ENCODE data around the gene THSD4. TPM values are rescaled to one million over a fixed set of nuclear protein-coding genes. Genes with fewer than 3 reads are reported as not detected.

The THSD4 gene
- total and polyA plus RNA-seq, 9 of the 15 experiments (the other 6 are each of a cell fraction or from before 2014, with no cell fraction given) = 0.04 TPM; not detected in 5

DNA sequence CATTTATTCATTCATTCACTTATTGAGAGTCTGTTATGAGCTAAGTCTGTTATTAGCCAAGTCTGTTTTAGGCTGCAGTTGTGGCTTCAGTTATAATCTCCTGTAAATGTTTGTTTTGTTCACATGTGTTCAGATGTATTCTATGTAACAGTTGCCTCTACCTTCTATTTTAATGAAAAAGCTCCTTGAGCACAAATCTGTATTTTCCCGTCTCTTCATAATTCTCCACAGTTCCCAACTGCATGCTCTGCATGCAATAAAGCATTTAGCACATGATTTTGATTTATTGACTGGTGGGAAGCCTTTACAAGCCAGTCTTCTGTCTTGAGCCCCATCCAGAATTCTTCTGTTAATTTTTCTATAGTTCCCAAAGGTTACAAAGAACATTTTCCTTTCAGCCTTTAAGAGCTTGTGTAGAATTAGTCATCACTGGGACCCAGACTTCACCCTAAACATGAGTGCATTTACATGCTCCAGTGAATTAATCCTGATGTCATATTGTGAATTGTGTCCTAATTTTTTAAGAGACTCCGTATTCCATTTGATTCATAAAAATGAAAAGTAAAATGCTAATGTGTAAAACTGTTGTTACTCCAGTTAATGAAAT is 572.7 kb downstream of the THSD4 start:
- no peak overlapping the region for H3K4me2 ChIP-seq (ENCODE audit: insufficient read depth, low read length)
- BruUV-seq (replicated peaks) = no TSS peak
- in situ Hi-C loops (cut with MboI) = no loop called here

More for the DNA sequence above, 572.7 kb downstream of the THSD4 start:
- no peak overlapping the region for H3K27ac ChIP-seq (ENCODE audit: extremely low read depth, low read depth, low read length)
- 0% methylated on average over 2 of the region's 2 CpGs for WGBS (ENCODE audit: insufficient coverage, low coverage, missing lambda C conversion rate)
- FAIRE-seq (no peak), DNase-seq (ENCODE audit: extremely low read depth in 1 of 4, low spot score in 3 of 4) (no peak), ATAC-seq (no peak)
- H4K20me1 ChIP-seq (replicated peaks; ENCODE audit: control insufficient read depth, insufficient read depth, low read length) = no peaks in the 10 kb centered on the region
- no peaks in the 10 kb centered on the region for H3K79me2 ChIP-seq (ENCODE audit: control insufficient read depth, insufficient read depth, low read length)
- H3K9ac ChIP-seq (ENCODE audit: insufficient read depth in 1 of 2, low read depth in 2 of 2, low read length in 2 of 2) = no peak overlapping the region
- no peaks in the 10 kb centered on the region for H3K36me3 ChIP-seq (ENCODE audit: control insufficient read depth, insufficient read depth, low read length)
- no peaks in the 10 kb centered on the region for H3K9me3 ChIP-seq (replicated peaks; ENCODE audit: control insufficient read depth, insufficient read depth, low read depth, low read length)
- ChIA-PET POLR2A (no interaction called here), CTCF (ENCODE audit: low intra/inter-chr PET ratio) (no interaction called here)
- no peak overlapping the region for H2AFZ ChIP-seq (ENCODE audit: low read depth, low read length)
- intact Hi-C loops (cut with micrococcal nuclease) = no loop called here
- no peaks in the 10 kb centered on the region for H3K9me1 ChIP-seq (ENCODE audit: control insufficient read depth, insufficient read depth, low read length)
- H3K27me3 ChIP-seq (ENCODE audit: control insufficient read depth in 2 of 2, insufficient read depth in 2 of 2, low read length in 2 of 2) = no peaks in the 10 kb centered on the region
- no peak overlapping the region for H3K4me3 ChIP-seq
- TF ChIP-seq DNMT1 (IDR thresholded peaks at IDR 0.05) (no peak), ZNF134 (CRISPR knock-in tag; conservative IDR thresholded peaks at IDR 0.05) (no peak), ELF1 (tag; IDR thresholded peaks at IDR 0.05) (no peak), ATF2 (CRISPR knock-in tag; IDR thresholded peaks at IDR 0.05) (no peak), CEBPB (tag; IDR thresholded peaks at IDR 0.05) (no peak), ARNT (IDR thresholded peaks at IDR 0.05) (no peak), NRF1 (conservative IDR thresholded peaks at IDR 0.05 in 1 of 2, IDR thresholded peaks at IDR 0.05 in 1 of 2) (no peak)
- TF ChIP-seq, protein P1, sequence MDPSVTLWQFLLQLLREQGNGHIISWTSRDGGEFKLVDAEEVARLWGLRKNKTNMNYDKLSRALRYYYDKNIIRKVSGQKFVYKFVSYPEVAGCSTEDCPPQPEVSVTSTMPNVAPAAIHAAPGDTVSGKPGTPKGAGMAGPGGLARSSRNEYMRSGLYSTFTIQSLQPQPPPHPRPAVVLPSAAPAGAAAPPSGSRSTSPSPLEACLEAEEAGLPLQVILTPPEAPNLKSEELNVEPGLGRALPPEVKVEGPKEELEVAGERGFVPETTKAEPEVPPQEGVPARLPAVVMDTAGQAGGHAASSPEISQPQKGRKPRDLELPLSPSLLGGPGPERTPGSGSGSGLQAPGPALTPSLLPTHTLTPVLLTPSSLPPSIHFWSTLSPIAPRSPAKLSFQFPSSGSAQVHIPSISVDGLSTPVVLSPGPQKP (CRISPR knock-in tag; IDR thresholded peaks at IDR 0.05) = no peak
- no peaks in the 10 kb centered on the region for H3K4me1 ChIP-seq (replicated peaks in 1 of 2; ENCODE audit: control insufficient read depth in 2 of 2, insufficient read depth in 2 of 2, low read length in 2 of 2)
